HG03060 (cell line): ENCODE measurements around the gene SLC35E4.

Experiments used
- ATAC-seq: cut with Tn5 transposase; IDR thresholded peaks from one replicate; pipeline ENCODE4 v1.9.1; 2021; ENCODE audit warnings: low read depth, moderate number of reproducible peaks; ENCODE audit not compliant: unreplicated experiment

Gene SLC35E4

GRCh38 chr22:30681831-30682230 is 46.2 kb downstream of the SLC35E4 start:
- no peak for ATAC-seq

DNA sequence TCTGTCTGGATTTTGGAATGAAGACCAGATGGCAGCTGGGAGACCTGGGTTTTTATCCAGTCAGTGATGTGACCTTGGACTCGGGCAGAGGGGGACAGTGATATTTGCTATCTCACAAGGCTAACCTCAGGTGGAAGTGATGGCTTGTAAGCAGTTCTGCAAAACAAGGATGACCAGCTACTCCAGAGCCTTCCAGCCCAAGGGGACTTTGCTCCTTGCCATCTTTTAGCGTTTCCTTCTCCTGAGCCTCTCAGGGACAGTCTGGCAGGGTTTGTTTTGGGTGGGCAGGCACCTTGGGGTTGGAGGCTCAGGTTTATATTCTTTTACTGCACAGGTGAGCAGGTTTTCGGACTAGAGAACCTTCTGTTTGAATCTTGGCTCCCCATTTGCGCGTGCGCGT is 49.6 kb downstream of the SLC35E4 start:
- ATAC-seq = no peak

DNA sequence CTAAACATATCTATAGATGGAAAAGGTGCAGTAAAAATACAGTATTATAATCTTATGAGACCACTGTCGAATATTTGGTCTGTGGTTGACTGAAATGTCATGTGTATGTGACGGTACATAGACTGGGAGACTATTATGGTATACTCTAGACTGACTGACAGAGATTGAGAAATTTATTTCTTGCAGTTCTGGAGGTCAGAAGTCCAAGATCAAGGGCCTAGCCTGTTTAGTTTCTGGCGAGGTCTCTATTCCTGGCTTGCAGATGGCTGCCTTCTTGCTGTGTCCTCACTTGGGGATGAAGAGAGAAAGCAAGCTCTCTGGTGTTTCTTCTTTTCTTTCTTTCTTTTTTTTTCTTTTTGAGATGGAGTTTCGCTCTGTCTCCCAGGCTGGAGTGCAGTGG is 51.8 kb downstream of the SLC35E4 start:
- ATAC-seq = no peak

- no peak for ATAC-seq
These were observed 54.0 kb downstream of the SLC35E4 start for GRCh38 chr22:30689622-30690021.

GRCh38 chr22:30691204-30691603 is 55.6 kb downstream of the SLC35E4 start:
- no peak for ATAC-seq

GRCh38 chr22:30694171-30694639 is 58.6 kb downstream of the SLC35E4 start:
- no peak for ATAC-seq

- no peak for ATAC-seq
These were observed 59.2 kb downstream of the SLC35E4 start, which contains the start of gene OSBP2 for GRCh38 chr22:30694640-30695350. Gene OSBP2 (plus strand): TSS chr22:30694874. CDS start chr22:30694910, 36 bp downstream.

DNA sequence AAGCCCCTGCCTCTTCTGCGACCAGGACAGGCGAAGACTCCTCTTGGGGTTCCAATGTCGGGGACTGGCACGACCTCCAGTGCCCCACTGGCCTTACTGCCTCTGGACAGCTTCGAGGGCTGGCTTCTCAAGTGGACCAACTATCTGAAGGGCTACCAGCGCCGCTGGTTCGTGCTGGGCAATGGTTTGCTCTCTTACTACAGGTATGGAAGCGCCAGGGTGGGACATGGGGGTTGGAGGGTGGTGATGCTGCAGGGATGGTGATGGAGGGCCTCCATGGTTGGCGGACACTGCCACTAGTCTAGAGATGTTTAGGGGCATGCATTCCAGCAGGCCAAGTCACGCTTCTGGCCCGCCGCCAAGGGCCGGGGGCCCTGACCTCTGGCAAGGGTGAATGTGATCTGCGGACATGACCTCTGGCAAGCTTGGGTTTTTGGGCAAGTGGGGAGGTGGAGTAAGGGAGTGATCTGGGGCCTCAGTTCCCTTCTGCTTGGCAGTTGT is 59.8 kb downstream of the SLC35E4 start:
- no peak for ATAC-seq

DNA sequence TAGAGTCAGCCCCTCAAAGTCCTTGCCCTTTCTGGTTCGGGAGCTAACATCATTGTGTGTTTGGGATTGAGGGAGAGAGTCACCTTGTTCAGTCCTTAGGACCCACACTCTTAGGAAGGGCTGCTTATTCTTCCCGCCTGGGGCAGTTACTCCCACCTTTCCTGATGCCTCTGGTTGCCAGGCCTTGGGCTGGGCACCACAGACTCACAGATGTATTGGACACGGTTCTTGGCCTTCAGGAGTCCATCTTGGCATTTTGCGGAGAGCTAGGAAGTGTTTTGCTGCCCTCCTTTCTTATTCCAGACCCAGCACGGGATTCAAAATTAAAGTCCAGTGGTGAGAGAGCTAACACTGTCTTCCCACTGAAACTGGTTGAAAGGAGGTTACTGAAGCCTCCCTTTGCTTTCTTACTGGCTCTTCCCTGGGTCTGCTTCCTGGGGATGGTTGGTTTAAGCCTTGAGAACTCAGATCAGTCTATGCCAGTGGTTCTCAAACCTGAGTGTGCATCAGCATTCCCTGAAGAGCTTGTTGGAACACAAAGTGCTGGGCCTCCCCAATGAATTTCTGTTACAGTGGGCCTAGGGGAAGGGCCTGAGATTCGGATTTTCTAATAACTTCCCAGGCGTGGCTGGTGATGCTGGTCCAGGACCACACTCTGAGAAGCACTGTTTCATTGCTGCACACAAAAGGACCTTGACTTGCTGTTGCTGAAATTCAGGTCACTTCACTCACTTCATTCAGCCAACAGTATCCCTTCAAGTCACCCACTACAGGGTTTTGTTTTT is 60.5 kb downstream of the SLC35E4 start:
- ATAC-seq = no peak
